ENCODE results near the gene MAP4K4. TPM values are rescaled to one million over a fixed set of nuclear protein-coding genes. Genes with fewer than 3 reads are reported as not detected.

Gene MAP4K4
- total RNA-seq, 1 donor from 2014 or later = 122 TPM

DNA sequence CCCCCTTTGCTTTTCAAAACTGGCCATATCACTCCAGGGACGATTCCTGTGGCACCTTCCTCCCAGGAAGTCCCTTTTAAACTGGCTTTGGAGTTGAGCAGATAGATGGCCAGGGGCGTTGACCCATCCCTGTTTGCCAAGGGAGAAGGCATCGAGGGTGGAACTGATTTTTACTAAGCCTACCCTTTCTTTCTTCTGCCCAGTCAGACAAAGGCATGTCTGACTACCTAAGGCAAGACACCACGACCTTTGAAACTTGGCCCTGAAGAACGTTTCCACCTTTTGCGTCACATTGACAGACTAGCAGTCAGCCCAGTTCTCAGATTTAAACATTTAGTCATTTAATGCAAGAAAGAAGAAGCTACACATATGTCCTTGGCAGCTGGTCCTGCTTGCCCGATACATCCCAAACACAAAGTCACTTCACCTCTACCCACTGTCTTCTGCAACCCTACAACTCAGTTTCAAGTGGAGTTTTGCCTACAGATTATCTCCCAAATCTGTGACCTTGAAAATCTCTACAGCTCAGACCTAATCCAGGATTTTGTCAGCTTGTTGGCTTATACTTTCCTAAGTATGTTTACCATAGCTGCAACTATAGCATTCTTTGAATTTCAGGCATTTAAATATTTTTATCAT is 192.1 kb downstream of the MAP4K4 start:
- Mint-ChIP-seq H3K4me1 (ENCODE audit: low read depth) (peaks cover 11% of the 10 kb centered on the region), H3K27me3 (ENCODE audit: low read depth) (no peaks in the 10 kb centered on the region), H3K36me3 (ENCODE audit: low read depth) (peaks cover 50% of the 10 kb centered on the region), H3K4me3 (ENCODE audit: unreplicated experiment) (no peak overlapping the region), H3K27ac (ENCODE audit: unreplicated experiment) (no peak overlapping the region), H3K9me3 (ENCODE audit: low read depth) (no peaks in the 10 kb centered on the region)
- TF ChIP-seq, protein P1, sequence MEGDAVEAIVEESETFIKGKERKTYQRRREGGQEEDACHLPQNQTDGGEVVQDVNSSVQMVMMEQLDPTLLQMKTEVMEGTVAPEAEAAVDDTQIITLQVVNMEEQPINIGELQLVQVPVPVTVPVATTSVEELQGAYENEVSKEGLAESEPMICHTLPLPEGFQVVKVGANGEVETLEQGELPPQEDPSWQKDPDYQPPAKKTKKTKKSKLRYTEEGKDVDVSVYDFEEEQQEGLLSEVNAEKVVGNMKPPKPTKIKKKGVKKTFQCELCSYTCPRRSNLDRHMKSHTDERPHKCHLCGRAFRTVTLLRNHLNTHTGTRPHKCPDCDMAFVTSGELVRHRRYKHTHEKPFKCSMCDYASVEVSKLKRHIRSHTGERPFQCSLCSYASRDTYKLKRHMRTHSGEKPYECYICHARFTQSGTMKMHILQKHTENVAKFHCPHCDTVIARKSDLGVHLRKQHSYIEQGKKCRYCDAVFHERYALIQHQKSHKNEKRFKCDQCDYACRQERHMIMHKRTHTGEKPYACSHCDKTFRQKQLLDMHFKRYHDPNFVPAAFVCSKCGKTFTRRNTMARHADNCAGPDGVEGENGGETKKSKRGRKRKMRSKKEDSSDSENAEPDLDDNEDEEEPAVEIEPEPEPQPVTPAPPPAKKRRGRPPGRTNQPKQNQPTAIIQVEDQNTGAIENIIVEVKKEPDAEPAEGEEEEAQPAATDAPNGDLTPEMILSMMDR (IDR thresholded peaks at IDR 0.05) = no peak
- no peak for DNase-seq (ENCODE audit: low spot score)

DNA sequence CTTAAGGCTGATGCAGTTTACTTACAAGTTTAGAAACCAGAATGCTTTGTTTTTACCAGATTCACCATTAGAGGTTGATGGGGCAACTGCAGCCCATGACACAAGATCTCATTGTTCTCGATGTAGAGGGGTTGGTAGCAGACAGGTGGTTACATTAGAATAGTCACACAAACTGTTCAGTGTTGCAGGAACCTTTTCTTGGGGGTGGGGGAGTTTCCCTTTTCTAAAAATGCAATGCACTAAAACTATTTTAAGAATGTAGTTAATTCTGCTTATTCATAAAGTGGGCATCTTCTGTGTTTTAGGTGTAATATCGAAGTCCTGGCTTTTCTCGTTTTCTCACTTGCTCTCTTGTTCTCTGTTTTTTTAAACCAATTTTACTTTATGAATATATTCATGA is 194.9 kb downstream of the MAP4K4 start:
- peaks cover 11% of the 10 kb centered on the region for H3K4me1 Mint-ChIP-seq (ENCODE audit: low read depth)
- no peak for DNase-seq (ENCODE audit: low spot score)
- peaks cover 45% of the 10 kb centered on the region for H3K36me3 Mint-ChIP-seq (ENCODE audit: low read depth)
- H3K4me3 Mint-ChIP-seq (ENCODE audit: unreplicated experiment) = no peak overlapping the region
- H3K27me3 Mint-ChIP-seq (ENCODE audit: low read depth) = no peaks in the 10 kb centered on the region
- TF ChIP-seq, protein P1 (IDR thresholded peaks at IDR 0.05) = no peak
- no peaks in the 10 kb centered on the region for H3K9me3 Mint-ChIP-seq (ENCODE audit: low read depth)
- H3K27ac Mint-ChIP-seq (ENCODE audit: unreplicated experiment) = no peak overlapping the region

DNA sequence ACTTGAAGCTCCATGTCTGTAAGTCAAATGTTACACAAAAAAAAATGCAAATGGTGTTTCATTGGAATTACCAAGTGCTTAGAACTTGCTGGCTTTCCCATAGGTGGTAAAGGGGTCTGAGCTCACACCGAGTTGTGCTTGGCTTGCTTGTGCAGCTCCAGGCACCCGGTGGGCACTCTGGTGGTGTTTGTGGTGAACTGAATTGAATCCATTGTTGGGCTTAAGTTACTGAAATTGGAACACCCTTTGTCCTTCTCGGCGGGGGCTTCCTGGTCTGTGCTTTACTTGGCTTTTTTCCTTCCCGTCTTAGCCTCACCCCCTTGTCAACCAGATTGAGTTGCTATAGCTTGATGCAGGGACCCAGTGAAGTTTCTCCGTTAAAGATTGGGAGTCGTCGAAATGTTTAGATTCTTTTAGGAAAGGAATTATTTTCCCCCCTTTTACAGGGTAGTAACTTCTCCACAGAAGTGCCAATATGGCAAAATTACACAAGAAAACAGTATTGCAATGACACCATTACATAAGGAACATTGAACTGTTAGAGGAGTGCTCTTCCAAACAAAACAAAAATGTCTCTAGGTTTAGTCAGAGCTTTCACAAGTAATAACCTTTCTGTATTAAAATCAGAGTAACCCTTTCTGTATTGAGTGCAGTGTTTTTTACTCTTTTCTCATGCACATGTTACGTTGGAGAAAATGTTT is 196.3 kb downstream of the MAP4K4 start:
- Mint-ChIP-seq H3K4me3 (ENCODE audit: unreplicated experiment) (no peak overlapping the region), H3K36me3 (ENCODE audit: low read depth) (peaks cover 36% of the 10 kb centered on the region), H3K9me3 (ENCODE audit: low read depth) (no peaks in the 10 kb centered on the region), H3K27ac (ENCODE audit: unreplicated experiment) (peak overlapping the region; percentile 12), H3K4me1 (ENCODE audit: low read depth) (peaks cover 11% of the 10 kb centered on the region), H3K27me3 (ENCODE audit: low read depth) (no peaks in the 10 kb centered on the region)
- TF ChIP-seq, protein P1 (IDR thresholded peaks at IDR 0.05) = no peak
- DNase-seq (ENCODE audit: low spot score) = no peak

DNA sequence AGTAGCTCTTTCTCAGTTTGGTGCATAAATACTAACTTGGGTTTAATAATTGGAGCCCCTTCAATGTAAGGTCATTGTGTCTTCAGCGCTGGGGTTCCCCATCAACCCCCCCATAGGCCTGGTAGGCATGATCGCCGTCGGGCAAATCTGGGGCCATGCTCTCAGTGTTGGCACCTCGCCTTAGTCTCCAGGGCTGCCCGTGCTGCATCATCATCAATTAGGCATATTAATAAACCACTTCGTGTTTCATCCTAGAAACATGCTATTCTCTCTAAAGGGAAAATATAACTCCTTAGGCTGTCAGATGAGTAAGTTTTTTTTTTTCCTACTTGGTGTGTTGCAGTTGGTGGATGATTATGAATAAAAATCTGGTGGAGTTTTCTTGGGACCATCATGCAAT is 197.5 kb downstream of the MAP4K4 start:
- Mint-ChIP-seq H3K4me3 (ENCODE audit: unreplicated experiment) (no peak overlapping the region), H3K27me3 (ENCODE audit: low read depth) (no peaks in the 10 kb centered on the region), H3K4me1 (ENCODE audit: low read depth) (peaks cover 11% of the 10 kb centered on the region), H3K36me3 (ENCODE audit: low read depth) (peaks cover 29% of the 10 kb centered on the region), H3K27ac (ENCODE audit: unreplicated experiment) (no peak overlapping the region), H3K9me3 (ENCODE audit: low read depth) (no peaks in the 10 kb centered on the region)
- no peak for DNase-seq (ENCODE audit: low spot score)
- TF ChIP-seq, protein P1 (IDR thresholded peaks at IDR 0.05) = no peak

DNA sequence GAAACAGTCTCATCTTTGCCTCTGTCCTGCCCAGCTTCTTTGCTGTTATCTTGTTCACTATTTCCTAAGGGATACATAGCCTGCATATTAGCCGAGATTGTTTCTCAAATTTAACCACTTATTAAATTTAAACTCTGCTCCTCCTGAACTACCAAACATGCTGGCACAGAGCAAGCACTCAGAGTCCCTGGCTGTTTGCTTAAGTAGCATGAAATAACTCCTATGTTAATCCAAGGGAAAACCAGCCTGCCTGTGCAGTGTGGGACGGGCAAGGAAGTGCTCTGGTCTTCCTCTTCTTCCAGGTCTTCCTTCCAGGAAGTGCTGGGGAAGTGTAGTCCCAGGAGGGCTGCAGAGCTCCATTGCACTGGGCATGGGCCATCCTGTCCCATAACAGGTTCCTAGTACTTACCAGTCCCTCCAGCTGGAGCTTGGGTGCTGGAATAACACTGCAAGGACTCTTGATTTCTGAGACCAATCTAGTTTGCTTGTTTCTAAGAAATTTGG is 198.4 kb downstream of the MAP4K4 start:
- Mint-ChIP-seq H3K9me3 (ENCODE audit: low read depth) (no peaks in the 10 kb centered on the region), H3K4me3 (ENCODE audit: unreplicated experiment) (no peak overlapping the region), H3K27me3 (ENCODE audit: low read depth) (no peaks in the 10 kb centered on the region), H3K4me1 (ENCODE audit: low read depth) (peaks cover 11% of the 10 kb centered on the region), H3K36me3 (ENCODE audit: low read depth) (peaks cover 29% of the 10 kb centered on the region), H3K27ac (ENCODE audit: unreplicated experiment) (no peak overlapping the region)
- TF ChIP-seq, protein P1 (IDR thresholded peaks at IDR 0.05) = no peak
- DNase-seq (ENCODE audit: low spot score) = no peak

Data from chondrocyte (in vitro differentiated cells).